ENCODE results near the gene KRTCAP2. TPM values are rescaled to one million over a fixed set of nuclear protein-coding genes. Genes with fewer than 3 reads are reported as not detected.
A peak's percentile ranks its signal among the peaks of the same experiment; 100 is the strongest.

The KRTCAP2 gene
- total RNA-seq, 6 experiments from 2014 or later = 231 to 351 (median 285) TPM

GRCh38 chr1:155206891-155207805 lies 34.0 kb upstream of the KRTCAP2 start:
- peak; percentile 78 for DNase-seq
- H3K4me1 Mint-ChIP-seq (ENCODE audit: low read depth) = peaks cover 35% of the 10 kb centered on the region
- peak overlapping the region; percentile 99 for H3K27ac Mint-ChIP-seq
- TF ChIP-seq, protein P1, sequence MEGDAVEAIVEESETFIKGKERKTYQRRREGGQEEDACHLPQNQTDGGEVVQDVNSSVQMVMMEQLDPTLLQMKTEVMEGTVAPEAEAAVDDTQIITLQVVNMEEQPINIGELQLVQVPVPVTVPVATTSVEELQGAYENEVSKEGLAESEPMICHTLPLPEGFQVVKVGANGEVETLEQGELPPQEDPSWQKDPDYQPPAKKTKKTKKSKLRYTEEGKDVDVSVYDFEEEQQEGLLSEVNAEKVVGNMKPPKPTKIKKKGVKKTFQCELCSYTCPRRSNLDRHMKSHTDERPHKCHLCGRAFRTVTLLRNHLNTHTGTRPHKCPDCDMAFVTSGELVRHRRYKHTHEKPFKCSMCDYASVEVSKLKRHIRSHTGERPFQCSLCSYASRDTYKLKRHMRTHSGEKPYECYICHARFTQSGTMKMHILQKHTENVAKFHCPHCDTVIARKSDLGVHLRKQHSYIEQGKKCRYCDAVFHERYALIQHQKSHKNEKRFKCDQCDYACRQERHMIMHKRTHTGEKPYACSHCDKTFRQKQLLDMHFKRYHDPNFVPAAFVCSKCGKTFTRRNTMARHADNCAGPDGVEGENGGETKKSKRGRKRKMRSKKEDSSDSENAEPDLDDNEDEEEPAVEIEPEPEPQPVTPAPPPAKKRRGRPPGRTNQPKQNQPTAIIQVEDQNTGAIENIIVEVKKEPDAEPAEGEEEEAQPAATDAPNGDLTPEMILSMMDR (IDR thresholded peaks at IDR 0.05) = peak; percentile 94
- peaks cover 5% of the 10 kb centered on the region for H3K36me3 Mint-ChIP-seq (ENCODE audit: low read depth)
- no peaks in the 10 kb centered on the region; the same call in 1 of the 2 replicates for H3K27me3 Mint-ChIP-seq (ENCODE audit: insufficient read depth)
- peak overlapping the region; percentile 94 for H3K4me3 Mint-ChIP-seq
- no peaks in the 10 kb centered on the region for H3K9me3 Mint-ChIP-seq

- H3K27ac Mint-ChIP-seq = no peak overlapping the region
- H3K27me3 Mint-ChIP-seq (ENCODE audit: insufficient read depth) = no peaks in the 10 kb centered on the region; the same call in 1 of the 2 replicates
- H3K4me3 Mint-ChIP-seq = no peak overlapping the region
- H3K36me3 Mint-ChIP-seq (ENCODE audit: low read depth) = peaks cover 5% of the 10 kb centered on the region
- H3K9me3 Mint-ChIP-seq = no peaks in the 10 kb centered on the region
- no peak for DNase-seq
- TF ChIP-seq, protein P1 (IDR thresholded peaks at IDR 0.05) = no peak
- H3K4me1 Mint-ChIP-seq (ENCODE audit: low read depth) = peaks cover 35% of the 10 kb centered on the region
Observed at GRCh38 chr1:155205969-155206593, 33.0 kb upstream of the KRTCAP2 start.

- Mint-ChIP-seq H3K27me3 (ENCODE audit: insufficient read depth) (peaks cover 2% of the 10 kb centered on the region; the same call in 1 of the 2 replicates), H3K4me1 (ENCODE audit: low read depth) (peaks cover 27% of the 10 kb centered on the region), H3K27ac (no peak overlapping the region), H3K36me3 (ENCODE audit: low read depth) (peaks cover 5% of the 10 kb centered on the region), H3K9me3 (no peaks in the 10 kb centered on the region), H3K4me3 (no peak overlapping the region)
- DNase-seq = no peak
- TF ChIP-seq, protein P1 (IDR thresholded peaks at IDR 0.05) = no peak
Observed at GRCh38 chr1:155205035-155205434, 31.9 kb upstream of the KRTCAP2 start.

GRCh38 chr1:155202731-155203515 lies 29.8 kb upstream of the KRTCAP2 start:
- TF ChIP-seq, protein P1 (IDR thresholded peaks at IDR 0.05) = no peak
- no peak for DNase-seq
- H3K4me1 Mint-ChIP-seq (ENCODE audit: low read depth) = peaks cover 14% of the 10 kb centered on the region
- H3K9me3 Mint-ChIP-seq = no peaks in the 10 kb centered on the region
- peaks cover 4% of the 10 kb centered on the region; the same call in 1 of the 2 replicates for H3K27me3 Mint-ChIP-seq (ENCODE audit: insufficient read depth)
- peaks cover 11% of the 10 kb centered on the region for H3K36me3 Mint-ChIP-seq (ENCODE audit: low read depth)
- no peak overlapping the region for H3K4me3 Mint-ChIP-seq
- peak overlapping the region; percentile 34; the same call in 1 of the 2 replicates for H3K27ac Mint-ChIP-seq

GRCh38 chr1:155202198-155202597 lies 29.1 kb upstream of the KRTCAP2 start:
- H3K27me3 Mint-ChIP-seq (ENCODE audit: insufficient read depth) = peaks cover 4% of the 10 kb centered on the region; the same call in 1 of the 2 replicates
- H3K9me3 Mint-ChIP-seq = no peaks in the 10 kb centered on the region
- H3K4me1 Mint-ChIP-seq (ENCODE audit: low read depth) = peaks cover 7% of the 10 kb centered on the region
- no peak overlapping the region for H3K4me3 Mint-ChIP-seq
- no peak overlapping the region for H3K27ac Mint-ChIP-seq
- peaks cover 16% of the 10 kb centered on the region for H3K36me3 Mint-ChIP-seq (ENCODE audit: low read depth)
- TF ChIP-seq, protein P1 (IDR thresholded peaks at IDR 0.05) = no peak
- no peak for DNase-seq

Data from HFFc6 (cell line).